K562 (cell line): ENCODE data around the gene PDE2A. TPM values are rescaled to one million over a fixed set of nuclear protein-coding genes. Genes with fewer than 3 reads are reported as not detected.

Experiments
- ATAC-seq: fragments of 200-7000 bp; cut with Tn5 transposase; 3 replicates; pipeline ENCODE4 v1.9.1; 2020; ENCODE audit warnings: moderate library complexity
- BruUV-seq: library from RNA; stranded (reverse); fragments of 400-500 nt; replicated peaks from 2 replicates; lab custom pipeline; 2021; lab: Mats Ljungman, UMichigan
- CTCF ChIA-PET: fragments of 300-600 bp; formaldehyde crosslinking; extraction: SDS; loops from one replicate; lab custom pipeline; 2021; ENCODE audit warnings: low intra/inter-chr PET ratio; lab: Yijun Ruan, JAX
- POLR2A ChIA-PET: fragments of 300-600, 350-650 bp; sonication (Branson Sonifier 250); formaldehyde crosslinking; extraction: SDS; loops from one replicate; lab custom pipeline; 2021; ENCODE audit warnings: antibody characterized with exemption, inconsistent platforms; lab: Yijun Ruan, JAX
- DNase-seq, 4 experiments: peaks; one replicate each; pipeline versions ENCODE4 v3.0.0 to v3.0.0-alpha.2; 2011 to 2018; ENCODE audit warnings: low spot score in 3 of 4, mixed read lengths in 3 of 4; ENCODE audit errors: extremely low read depth in 1 of 4
- FAIRE-seq: peaks from 2 replicates; lab custom pipeline; 2011; peaks lifted over from hg19 to GRCh38; lab: Jason Lieb, UNC
- H2AFZ ChIP-seq: 2 replicates; pipeline ENCODE4 v1.6.0; 2011; ENCODE audit warnings: low read depth, low read length, control low read depth, inconsistent platforms
- H3K27ac ChIP-seq: fragments of 200-600 bp; 3 replicates; pipeline ENCODE4 v1.8.0; 2011; ENCODE audit warnings: low read depth, mild to moderate bottlenecking, control low read depth, inconsistent platforms, low read length, moderate library complexity, mixed read lengths; ENCODE audit errors: extremely low read depth
- H3K27me3 ChIP-seq, 2 experiments: fragments of 300-600 bp in 1 of 2; 2 replicates in 1 of 2; 3 replicates in 1 of 2; pipeline versions ENCODE4 v1.6.0 to v1.8.0; 2011; ENCODE audit warnings: inconsistent platforms in 2 of 2, low read length in 2 of 2, mild to moderate bottlenecking in 1 of 2, mixed read lengths in 1 of 2, moderate library complexity in 1 of 2; ENCODE audit not compliant: control insufficient read depth in 2 of 2, insufficient read depth in 2 of 2
- H3K36me3 ChIP-seq: fragments of 300-600 bp; 3 replicates; pipeline ENCODE4 v1.8.0; 2011; ENCODE audit warnings: mild to moderate bottlenecking, low read length, inconsistent platforms; ENCODE audit not compliant: control insufficient read depth, insufficient read depth
- H3K4me1 ChIP-seq, 2 experiments: fragments of 200-600 bp in 1 of 2; replicated peaks in 1 of 2; 2 replicates in 1 of 2; 3 replicates in 1 of 2; pipeline versions ENCODE4 v1.5.1 to v1.8.0; 2011; ENCODE audit warnings: inconsistent platforms in 2 of 2, low read length in 2 of 2, mild to moderate bottlenecking in 1 of 2, mixed read lengths in 1 of 2, moderate library complexity in 1 of 2; ENCODE audit not compliant: control insufficient read depth in 2 of 2, insufficient read depth in 2 of 2
- H3K4me2 ChIP-seq: 2 replicates; pipeline ENCODE4 v1.6.1; 2011; ENCODE audit warnings: low read length, control low read depth, inconsistent platforms, mixed read lengths; ENCODE audit not compliant: insufficient read depth
- H3K4me3 ChIP-seq: fragments of 200-600 bp; sonication (generic), shearing (Covaris generic); 2 replicates; pipeline ENCODE4 v1.5.1; 2016; ENCODE audit warnings: control low read depth, inconsistent platforms
- H3K79me2 ChIP-seq: fragments of 200-600 bp; 3 replicates; pipeline ENCODE4 v1.8.0; 2011; ENCODE audit warnings: low read length, inconsistent platforms; ENCODE audit not compliant: control insufficient read depth, insufficient read depth
- H3K9ac ChIP-seq, 2 experiments: 2 replicates each; pipeline versions ENCODE4 v1.6.0 to v1.6.1; 2011; ENCODE audit warnings: low read depth in 2 of 2, low read length in 2 of 2, control low read depth in 1 of 2, inconsistent platforms in 1 of 2, mild to moderate bottlenecking in 1 of 2, mixed read lengths in 1 of 2; ENCODE audit not compliant: insufficient read depth in 1 of 2
- H3K9me1 ChIP-seq: one replicate; pipeline ENCODE4 v1.6.0; 2011; ENCODE audit warnings: inconsistent platforms, mild to moderate bottlenecking, low read length, moderate library complexity; ENCODE audit not compliant: control insufficient read depth, insufficient read depth
- H3K9me3 ChIP-seq: replicated peaks from 2 replicates; pipeline ENCODE4 v1.5.1; 2011; ENCODE audit warnings: low read depth, low read length, inconsistent platforms; ENCODE audit not compliant: control insufficient read depth, insufficient read depth
- H4K20me1 ChIP-seq: replicated peaks from 2 replicates; pipeline ENCODE4 v1.6.1; 2011; ENCODE audit warnings: low read length, inconsistent platforms, mixed read lengths; ENCODE audit not compliant: control insufficient read depth, insufficient read depth
- PRPF4 ChIP-seq: fragments of 200-400 bp; formaldehyde crosslinking; IDR thresholded peaks from one replicate; pipeline ENCODE4 v1.6.1; 2017; ENCODE audit warnings: low read length, low read depth, mild to moderate bottlenecking; ENCODE audit not compliant: insufficient read depth, poor library complexity, severe bottlenecking
- SIRT6 ChIP-seq: IDR thresholded peaks from one replicate; pipeline ENCODE4 v1.6.1; 2012; ENCODE audit warnings: low read depth, mild to moderate bottlenecking, control low read depth, inconsistent platforms, low read length, moderate library complexity
- ZEB2 ChIP-seq: fragments of 450-650 bp; IDR thresholded peaks from 2 replicates; pipeline ENCODE4 v1.6.1; 2016
- WGBS: fragments of 100-300 bp; shearing (Covaris generic); methylation state at CpG from one replicate; pipeline ENCODE4 v1.1.6; 2016; ENCODE audit warnings: low coverage, mixed read lengths; ENCODE audit not compliant: insufficient coverage; ENCODE audit errors: missing lambda C conversion rate; 5-methylcytosine and 5-hydroxymethylcytosine counted together
- in situ Hi-C: fragments of 300-500 bp; cut with MboI; formaldehyde crosslinking; loops from 4 replicates; pipeline ENCODE4 v1.15.0; 2018; ENCODE audit warnings: inconsistent platforms, mixed read lengths
- intact Hi-C: fragments of 100-400 bp; cut with micrococcal nuclease; formaldehyde crosslinking; loops from 2 replicates; pipeline ENCODE4 v1.14.2; 2022
- polyA plus RNA-seq, 8 experiments: library from polyadenylated mRNA; depleted of rRNA in 4 of 8; stranded (reverse) in 5 of 8; unstranded in 3 of 8; fragments of >200 nt; fragmentation: Nextera tagmentation in 2 of 8; fragmentation: Illumina TruSeq in 1 of 8; extraction: Ambion mirVana in 2 of 8; extraction: Trizol in 1 of 8; gene quantifications; 2 replicates each; pipeline versions ENCODE4 v1.2.1 to v1.2.3, GENCODE V29; 2011 to 2014; ENCODE audit warnings: inconsistent platforms in 1 of 8, missing spikeins in 1 of 8
- total RNA-seq, 7 experiments: library from RNA; depleted of rRNA in 6 of 7; stranded (reverse); fragments of >200 nt in 6 of 7; fragmentation: Illumina TruSeq in 2 of 7; extraction: Trizol in 2 of 7; gene quantifications; 2 replicates each; pipeline versions ENCODE4 v1.2.1 to v1.2.3, GENCODE V29; 2011 to 2021; ENCODE audit warnings: low replicate concordance in 1 of 7
- TF ChIP-seq, protein P1 (sequence below), 2 experiments: fragments of 450-650 bp; formaldehyde crosslinking in 1 of 2; IDR thresholded peaks; 2 replicates each; pipeline versions ENCODE4 v1.4.0 to v1.6.1; 2014 to 2020; ENCODE audit warnings: mild to moderate bottlenecking in 2 of 2, borderline replicate concordance in 1 of 2, low read depth in 1 of 2
- TF ChIP-seq, protein P2 (sequence below): sonication (generic); formaldehyde crosslinking; IDR thresholded peaks from 2 replicates; pipeline ENCODE4 v1.8.0; 2022; ENCODE audit warnings: mild to moderate bottlenecking, missing genetic modification reagents
- TF ChIP-seq, protein P3 (sequence below): sonication (generic); formaldehyde crosslinking; IDR thresholded peaks from 2 replicates; pipeline ENCODE4 v1.8.0; 2022; ENCODE audit warnings: missing genetic modification reagents, mild to moderate bottlenecking, moderate library complexity, borderline replicate concordance
- TF ChIP-seq, protein P4 (sequence below): sonication (generic); formaldehyde crosslinking; IDR thresholded peaks from 2 replicates; pipeline ENCODE4 v1.9.0; 2022; ENCODE audit warnings: mild to moderate bottlenecking, missing genetic modification reagents

Gene PDE2A
- total and polyA plus RNA-seq, 9 of the 15 experiments (the other 6 are each of a cell fraction or from before 2014, with no cell fraction given): 0.07 to 15.2 (median 1.6) TPM; not detected in 1

DNA sequence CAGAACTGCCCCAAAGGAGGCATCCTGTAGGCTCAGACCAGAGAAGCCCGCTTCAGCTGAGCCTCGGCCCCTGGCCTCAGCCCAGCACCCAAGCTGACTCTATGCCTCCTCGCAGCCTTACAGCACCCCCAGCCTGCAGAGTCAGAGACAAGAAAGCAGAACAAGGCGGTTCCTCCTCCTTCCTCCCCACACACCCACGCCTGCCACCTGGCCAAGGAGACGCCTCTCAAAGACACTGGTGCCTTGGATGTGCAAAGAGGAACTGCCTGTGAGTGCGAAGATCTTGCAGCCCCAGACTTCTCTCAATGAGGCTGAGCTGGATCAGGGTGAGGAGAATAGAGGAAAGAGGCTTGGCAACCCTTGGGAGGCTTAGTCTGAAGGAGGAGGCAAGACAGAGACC is 60.2 kb downstream of the PDE2A start:
- Histone ChIP-seq H3K9me3 (no peaks in the 10 kb centered on the region), H3K36me3 (no peaks in the 10 kb centered on the region), H3K79me2 (no peaks in the 10 kb centered on the region), H3K4me1 (peaks cover 0 to 13% of the 10 kb centered on the region in 2 experiments; a peak in 3 of 5 replicates), H4K20me1 (peaks cover 22% of the 10 kb centered on the region), H3K9ac (no peak overlapping the region), H3K9me1 (no peaks in the 10 kb centered on the region), H3K4me3 (no peak overlapping the region), H2AFZ (no peak overlapping the region), H3K27ac (no peak overlapping the region), H3K4me2 (no peak overlapping the region), H3K27me3 (peaks cover 3 to 58% of the 10 kb centered on the region in 2 experiments; a peak in 3 of 5 replicates)
- ATAC-seq (peak; percentile 58), FAIRE-seq (peak; percentile 51), DNase-seq (peak; percentile 37 to 50 (median 44))
- intact Hi-C loops (no loop called here), in situ Hi-C loops (no loop called here)
- 0% methylated on average over 6 of the region's 7 CpGs for WGBS
- no TSS peak for BruUV-seq
- ChIA-PET POLR2A (no interaction called here), CTCF (no interaction called here)
- TF ChIP-seq, protein P1, sequence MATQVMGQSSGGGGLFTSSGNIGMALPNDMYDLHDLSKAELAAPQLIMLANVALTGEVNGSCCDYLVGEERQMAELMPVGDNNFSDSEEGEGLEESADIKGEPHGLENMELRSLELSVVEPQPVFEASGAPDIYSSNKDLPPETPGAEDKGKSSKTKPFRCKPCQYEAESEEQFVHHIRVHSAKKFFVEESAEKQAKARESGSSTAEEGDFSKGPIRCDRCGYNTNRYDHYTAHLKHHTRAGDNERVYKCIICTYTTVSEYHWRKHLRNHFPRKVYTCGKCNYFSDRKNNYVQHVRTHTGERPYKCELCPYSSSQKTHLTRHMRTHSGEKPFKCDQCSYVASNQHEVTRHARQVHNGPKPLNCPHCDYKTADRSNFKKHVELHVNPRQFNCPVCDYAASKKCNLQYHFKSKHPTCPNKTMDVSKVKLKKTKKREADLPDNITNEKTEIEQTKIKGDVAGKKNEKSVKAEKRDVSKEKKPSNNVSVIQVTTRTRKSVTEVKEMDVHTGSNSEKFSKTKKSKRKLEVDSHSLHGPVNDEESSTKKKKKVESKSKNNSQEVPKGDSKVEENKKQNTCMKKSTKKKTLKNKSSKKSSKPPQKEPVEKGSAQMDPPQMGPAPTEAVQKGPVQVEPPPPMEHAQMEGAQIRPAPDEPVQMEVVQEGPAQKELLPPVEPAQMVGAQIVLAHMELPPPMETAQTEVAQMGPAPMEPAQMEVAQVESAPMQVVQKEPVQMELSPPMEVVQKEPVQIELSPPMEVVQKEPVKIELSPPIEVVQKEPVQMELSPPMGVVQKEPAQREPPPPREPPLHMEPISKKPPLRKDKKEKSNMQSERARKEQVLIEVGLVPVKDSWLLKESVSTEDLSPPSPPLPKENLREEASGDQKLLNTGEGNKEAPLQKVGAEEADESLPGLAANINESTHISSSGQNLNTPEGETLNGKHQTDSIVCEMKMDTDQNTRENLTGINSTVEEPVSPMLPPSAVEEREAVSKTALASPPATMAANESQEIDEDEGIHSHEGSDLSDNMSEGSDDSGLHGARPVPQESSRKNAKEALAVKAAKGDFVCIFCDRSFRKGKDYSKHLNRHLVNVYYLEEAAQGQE (IDR thresholded peaks at IDR 0.05; ENCODE audit: borderline replicate concordance): peak; percentile 46; the same call in 1 of the 2 replicates
- TF ChIP-seq, protein P1 (CRISPR knock-in tag; IDR thresholded peaks at IDR 0.05; ENCODE audit: low read depth): no peak
- TF ChIP-seq SIRT6: no peak
- TF ChIP-seq, protein P2, sequence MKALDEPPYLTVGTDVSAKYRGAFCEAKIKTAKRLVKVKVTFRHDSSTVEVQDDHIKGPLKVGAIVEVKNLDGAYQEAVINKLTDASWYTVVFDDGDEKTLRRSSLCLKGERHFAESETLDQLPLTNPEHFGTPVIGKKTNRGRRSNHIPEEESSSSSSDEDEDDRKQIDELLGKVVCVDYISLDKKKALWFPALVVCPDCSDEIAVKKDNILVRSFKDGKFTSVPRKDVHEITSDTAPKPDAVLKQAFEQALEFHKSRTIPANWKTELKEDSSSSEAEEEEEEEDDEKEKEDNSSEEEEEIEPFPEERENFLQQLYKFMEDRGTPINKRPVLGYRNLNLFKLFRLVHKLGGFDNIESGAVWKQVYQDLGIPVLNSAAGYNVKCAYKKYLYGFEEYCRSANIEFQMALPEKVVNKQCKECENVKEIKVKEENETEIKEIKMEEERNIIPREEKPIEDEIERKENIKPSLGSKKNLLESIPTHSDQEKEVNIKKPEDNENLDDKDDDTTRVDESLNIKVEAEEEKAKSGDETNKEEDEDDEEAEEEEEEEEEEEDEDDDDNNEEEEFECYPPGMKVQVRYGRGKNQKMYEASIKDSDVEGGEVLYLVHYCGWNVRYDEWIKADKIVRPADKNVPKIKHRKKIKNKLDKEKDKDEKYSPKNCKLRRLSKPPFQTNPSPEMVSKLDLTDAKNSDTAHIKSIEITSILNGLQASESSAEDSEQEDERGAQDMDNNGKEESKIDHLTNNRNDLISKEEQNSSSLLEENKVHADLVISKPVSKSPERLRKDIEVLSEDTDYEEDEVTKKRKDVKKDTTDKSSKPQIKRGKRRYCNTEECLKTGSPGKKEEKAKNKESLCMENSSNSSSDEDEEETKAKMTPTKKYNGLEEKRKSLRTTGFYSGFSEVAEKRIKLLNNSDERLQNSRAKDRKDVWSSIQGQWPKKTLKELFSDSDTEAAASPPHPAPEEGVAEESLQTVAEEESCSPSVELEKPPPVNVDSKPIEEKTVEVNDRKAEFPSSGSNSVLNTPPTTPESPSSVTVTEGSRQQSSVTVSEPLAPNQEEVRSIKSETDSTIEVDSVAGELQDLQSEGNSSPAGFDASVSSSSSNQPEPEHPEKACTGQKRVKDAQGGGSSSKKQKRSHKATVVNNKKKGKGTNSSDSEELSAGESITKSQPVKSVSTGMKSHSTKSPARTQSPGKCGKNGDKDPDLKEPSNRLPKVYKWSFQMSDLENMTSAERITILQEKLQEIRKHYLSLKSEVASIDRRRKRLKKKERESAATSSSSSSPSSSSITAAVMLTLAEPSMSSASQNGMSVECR: peak; percentile 47; the same call in 1 of the 2 replicates
- no peak for TF ChIP-seq PRPF4
- 0 out of 2 replicates have a peak, but pooled peaks have one; percentile 34 for TF ChIP-seq ZEB2
- TF ChIP-seq, protein P3, sequence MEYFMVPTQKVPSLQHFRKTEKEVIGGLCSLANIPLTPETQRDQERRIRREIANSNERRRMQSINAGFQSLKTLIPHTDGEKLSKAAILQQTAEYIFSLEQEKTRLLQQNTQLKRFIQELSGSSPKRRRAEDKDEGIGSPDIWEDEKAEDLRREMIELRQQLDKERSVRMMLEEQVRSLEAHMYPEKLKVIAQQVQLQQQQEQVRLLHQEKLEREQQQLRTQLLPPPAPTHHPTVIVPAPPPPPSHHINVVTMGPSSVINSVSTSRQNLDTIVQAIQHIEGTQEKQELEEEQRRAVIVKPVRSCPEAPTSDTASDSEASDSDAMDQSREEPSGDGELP (CRISPR knock-in tag): peak; percentile 58; the same call in 1 of the 2 replicates
- TF ChIP-seq, protein P4, sequence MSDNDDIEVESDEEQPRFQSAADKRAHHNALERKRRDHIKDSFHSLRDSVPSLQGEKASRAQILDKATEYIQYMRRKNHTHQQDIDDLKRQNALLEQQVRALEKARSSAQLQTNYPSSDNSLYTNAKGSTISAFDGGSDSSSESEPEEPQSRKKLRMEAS: peak; percentile 86
